Articular chondrocyte of knee joint (primary cell): ENCODE results near the gene ZNF454. TPM values are rescaled to one million over a fixed set of nuclear protein-coding genes. Genes with fewer than 3 reads are reported as not detected.

Source experiments
- total RNA-seq: library from RNA; depleted of rRNA; stranded (reverse); fragments of >200 nt; gene quantifications from 2 replicates; pipeline ENCODE4 v1.2.3, GENCODE V29; 2012

ZNF454 gene
- 2.5 and 3.0 TPM in 2 replicates for total RNA-seq

DNA sequence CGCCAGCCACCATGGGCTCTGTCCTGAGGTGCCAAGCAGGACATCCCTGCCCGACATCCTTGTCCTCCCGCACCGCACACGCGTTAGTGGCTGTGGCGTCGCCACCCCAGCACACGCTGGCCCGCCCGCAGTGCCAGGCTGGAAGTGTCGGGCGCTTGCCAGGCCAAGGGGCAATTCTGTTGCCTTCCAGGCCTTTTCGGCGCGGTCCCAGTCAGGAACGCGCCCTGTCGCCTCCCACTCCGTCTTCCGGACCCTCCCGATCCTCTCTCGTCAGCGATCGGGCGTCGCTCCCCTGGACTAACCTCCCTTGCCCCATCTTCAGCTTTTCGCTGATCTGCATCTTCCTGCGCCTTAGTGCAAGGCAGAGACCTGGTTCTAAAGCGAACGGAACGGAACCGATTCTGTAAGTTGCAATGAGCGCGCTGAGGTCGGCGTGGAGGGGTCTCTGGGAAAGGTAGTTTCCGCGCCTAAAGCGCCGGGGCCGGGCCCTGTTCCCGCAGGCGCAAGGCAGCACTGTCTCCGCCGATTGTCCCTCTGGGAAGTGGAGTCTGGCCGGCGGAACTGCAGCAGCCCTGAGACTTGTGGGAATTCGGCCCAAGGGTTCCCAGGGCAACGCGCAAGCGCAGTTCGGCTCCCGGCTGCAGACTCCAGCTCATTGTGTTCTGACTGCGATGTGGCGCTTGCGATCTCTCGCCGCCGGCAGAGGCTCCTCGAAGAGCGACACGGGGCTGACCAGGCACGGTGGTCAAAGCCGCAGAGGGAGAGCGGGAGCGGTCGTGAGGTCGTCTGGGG lies at the start of gene ZNF454:
Gene ZNF454, plus strand, starts transcription at position 630 of the 792 bp plus-strand sequence. CDS start 1,594 bp downstream, outside the sequence.

GRCh38 chr5:178895615-178896571 lies 45.1 kb upstream of the ZNF454 start, which contains the start of gene ZFP2:
Gene ZFP2 (plus strand): TSS chr5:178895913. CDS start chr5:178931314, 35,401 bp downstream.

GRCh38 chr5:178994580-178995340 lies 53.8 kb downstream of the ZNF454 start, which contains the start of gene GRM6:
Gene GRM6 (minus strand): TSS chr5:178995320. CDS start chr5:178994944, 376 bp downstream.

Other genes starting within 250 kb of the ZNF454 start
- 9.7 and 11.7 TPM in 2 replicates for gene ZNF354A, start 210.5 kb upstream of the ZNF454 start, total RNA-seq
- 11.2 and 14.2 TPM in 2 replicates for gene ZNF354B, start 81.2 kb upstream of the ZNF454 start, total RNA-seq
- gene ZFP2, start 45.3 kb upstream of the ZNF454 start, total RNA-seq = 2.1 and 3.1 TPM in 2 replicates
- not detected in 2 replicates for gene GRM6, start 54.1 kb downstream of the ZNF454 start, total RNA-seq
- gene ZNF879, start 82.6 kb downstream of the ZNF454 start, total RNA-seq = 6.5 and 7.3 TPM in 2 replicates
- 11.1 and 14.1 TPM in 2 replicates for gene ZNF354C, start 119.2 kb downstream of the ZNF454 start, total RNA-seq